Kidney glomerular epithelial cell (primary cell): ENCODE measurements around the gene DYNLL2.
A peak's percentile ranks its signal among the peaks of the same experiment; 100 is the strongest.
"Not testable (repeated sequence)": the region's sequence is repeated elsewhere in the genome, so short reads cannot be mapped to it uniquely, and the experiment has no call there.

Experiments used
- DNase-seq: peaks from one replicate; lab custom pipeline; 2025; lab: John Stamatoyannopoulos, UW

Gene DYNLL2

DNA sequence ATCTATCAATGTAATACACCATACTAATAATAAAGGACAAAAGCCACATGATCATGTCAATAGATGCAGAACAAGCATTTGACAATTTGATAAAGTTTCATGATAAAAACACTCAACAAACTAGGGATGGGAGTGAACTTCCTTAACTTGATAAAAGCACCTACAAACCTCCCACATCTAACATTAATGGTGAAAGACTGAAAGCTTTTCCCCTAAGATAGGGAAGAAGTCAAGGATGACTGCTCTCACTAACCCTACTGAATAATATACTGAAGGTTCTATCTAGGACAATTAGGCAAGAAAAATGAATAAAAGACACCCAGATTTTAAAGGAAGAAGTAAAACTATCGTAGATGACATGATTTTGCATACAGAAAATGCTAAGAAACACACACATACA is 10.4 kb upstream of the DYNLL2 start:
- no peak for DNase-seq

GRCh38 chr17:58073266-58073665 is 10.0 kb upstream of the DYNLL2 start:
- DNase-seq = not testable (repeated sequence)

GRCh38 chr17:58074406-58074805 is 8.8 kb upstream of the DYNLL2 start:
- DNase-seq = not testable (repeated sequence)

DNA sequence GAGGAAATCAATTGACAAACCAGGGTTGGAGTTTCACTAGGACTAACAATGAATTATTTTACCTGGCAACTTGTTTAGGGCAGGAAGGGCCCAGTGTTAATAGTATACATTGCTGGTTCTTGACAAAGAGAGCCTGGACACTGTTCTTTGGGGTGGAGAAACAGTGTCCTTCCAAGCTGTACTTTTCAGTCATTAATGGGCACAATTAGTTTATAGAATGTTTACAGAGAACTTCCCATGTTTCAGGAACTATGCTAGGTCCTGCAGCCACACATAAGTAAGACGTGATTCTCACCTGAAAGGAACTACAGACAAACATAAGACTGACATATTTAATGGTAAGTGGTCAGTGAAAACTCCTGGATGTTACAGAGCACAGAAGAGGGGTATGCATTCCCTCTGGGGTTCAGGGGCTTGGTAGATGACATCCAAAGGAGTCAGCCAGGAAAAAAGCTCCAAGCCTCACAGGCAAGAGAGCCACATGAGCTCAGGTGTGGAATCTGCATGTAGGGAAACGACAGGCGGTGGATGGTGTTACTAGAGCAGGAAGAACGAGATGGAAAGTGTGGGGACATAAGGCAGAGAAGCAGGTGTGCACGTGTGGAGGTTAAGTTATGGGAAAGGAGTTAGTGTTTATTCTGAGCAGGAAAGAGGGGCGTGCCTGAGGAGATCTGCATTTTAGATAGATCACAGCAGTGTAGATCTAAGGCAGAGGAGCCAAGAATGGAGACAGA is 3.8 kb upstream of the DYNLL2 start:
- DNase-seq = no peak

GRCh38 chr17:58081646-58082340 is 1.4 kb upstream of the DYNLL2 start:
- no peak for DNase-seq

DNA sequence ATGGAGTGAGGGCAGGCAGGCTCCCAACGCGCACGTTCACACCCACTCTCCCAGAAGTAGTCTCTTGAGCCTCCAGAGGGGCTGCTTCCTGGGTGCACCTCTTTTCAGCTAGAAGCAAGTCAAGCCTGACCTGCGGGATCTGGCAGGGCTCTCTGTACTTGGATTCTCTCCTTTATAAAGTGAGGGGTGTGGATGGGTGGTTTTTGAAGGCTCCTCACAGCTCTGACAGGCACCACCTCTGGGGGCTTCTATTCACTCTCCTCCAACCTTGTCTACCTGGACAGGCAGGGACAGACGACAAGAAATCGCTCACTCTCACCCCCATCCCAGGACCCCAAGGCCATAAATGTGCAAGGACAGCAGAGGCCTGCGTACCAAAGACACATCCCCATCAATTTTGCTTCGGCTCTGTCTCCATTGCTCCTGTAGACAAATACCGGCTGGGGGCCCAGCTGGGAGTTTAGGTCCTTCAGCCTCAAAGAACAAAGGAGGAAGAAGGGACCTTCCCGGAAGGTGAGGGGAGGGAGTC is 814 bp upstream of the DYNLL2 start:
- DNase-seq = no peak

DNA sequence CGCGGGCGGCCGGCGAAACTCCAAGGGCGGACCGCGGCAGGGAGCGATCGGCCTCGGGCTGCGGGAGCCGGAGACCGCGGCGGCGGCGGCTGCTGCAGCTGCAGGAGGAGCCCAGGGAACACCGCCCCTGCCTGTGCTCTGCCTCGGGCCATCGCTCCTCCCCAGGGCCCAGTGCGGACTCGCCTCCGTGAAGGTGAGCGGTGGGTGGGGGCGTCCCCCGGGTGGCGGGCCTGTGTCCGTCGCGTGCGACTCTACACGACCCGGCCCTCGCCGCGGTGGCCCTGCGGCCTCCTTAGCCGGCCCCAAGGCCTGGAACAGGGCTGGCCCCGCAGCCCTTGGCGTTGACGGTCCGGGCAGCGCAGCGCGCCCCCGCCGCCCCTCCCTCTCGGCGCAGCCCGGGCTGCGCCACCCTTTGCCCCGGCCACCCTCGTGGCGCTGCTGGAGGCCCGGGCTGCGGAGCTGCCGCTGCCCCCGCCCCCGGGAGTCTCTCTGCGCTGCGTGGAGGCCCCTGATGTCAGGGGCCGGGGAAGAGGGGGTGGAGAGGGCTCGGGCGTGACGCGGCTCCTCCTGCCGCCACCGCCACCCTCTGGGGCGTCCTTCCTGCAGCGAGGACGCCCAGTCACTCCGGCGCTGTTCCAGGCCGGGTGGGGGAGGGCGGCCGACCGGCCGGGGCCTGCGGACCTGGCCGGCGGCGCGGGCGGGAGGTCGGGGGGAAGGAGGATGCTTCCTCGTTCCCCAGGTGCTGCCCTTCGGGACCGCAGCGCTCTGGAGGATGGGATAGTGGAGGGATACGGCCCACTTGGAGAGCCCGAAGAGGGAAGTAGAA is 485 bp downstream of the DYNLL2 start:
- no peak for DNase-seq

- DNase-seq = peak; percentile 2
These were observed 1.2 kb downstream of the DYNLL2 start for GRCh38 chr17:58084317-58084981.

DNA sequence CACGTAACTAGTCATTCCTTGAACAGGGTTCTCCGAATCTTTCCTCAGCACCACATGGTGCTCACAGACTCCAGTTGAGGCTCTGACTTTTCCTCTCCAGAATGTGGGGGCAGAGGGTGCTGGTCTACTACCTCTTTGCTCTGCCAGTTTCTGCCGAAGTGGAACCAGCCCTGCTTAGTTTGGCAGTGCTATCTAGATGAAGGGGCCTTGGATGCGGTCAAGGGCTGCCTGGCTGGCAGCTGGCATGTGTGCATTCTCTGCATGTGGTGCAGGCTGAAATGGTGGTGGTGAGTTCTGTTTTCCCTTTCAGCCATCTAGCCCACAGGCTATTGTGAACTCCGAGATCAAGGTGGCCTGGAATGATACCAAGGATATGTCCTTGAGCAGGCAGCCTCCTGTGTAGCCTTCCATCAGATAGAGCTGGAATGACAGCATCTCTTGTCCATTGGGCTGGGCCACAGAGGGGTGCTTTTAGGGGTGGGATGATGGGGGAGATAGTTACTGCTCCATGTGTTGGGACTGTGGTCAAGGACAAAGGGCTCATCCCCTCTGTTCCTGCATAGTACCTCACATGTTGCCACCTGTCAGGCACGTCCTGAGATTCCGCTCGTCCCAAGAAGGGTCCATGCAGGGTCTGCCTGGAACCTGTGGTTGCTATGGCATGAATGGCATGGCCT is 2.0 kb downstream of the DYNLL2 start:
- DNase-seq = no peak

- DNase-seq = no peak
These were observed 3.7 kb downstream of the DYNLL2 start for GRCh38 chr17:58086953-58087352.

DNA sequence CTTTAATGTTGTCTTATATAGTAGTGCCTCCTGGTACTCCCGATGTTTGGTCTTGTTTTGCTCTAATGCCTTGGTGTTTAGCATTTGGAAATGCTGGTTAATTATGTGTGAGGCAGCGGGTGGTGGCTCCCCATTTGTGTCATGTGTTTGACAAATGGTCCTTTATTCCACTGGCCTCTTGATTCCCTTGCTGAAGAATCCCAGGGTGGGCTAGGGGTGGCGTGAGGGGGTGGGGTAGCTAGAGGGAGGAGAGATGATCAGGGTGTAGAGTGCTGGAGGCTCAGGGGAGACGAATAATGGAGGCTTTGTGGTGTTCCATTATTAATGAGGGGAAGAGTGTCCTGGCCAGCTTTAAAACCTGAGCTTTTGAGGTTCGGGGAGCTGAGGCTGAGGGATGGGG is 5.4 kb downstream of the DYNLL2 start:
- DNase-seq = no peak

GRCh38 chr17:58089111-58089510 is 5.9 kb downstream of the DYNLL2 start:
- DNase-seq = no peak

DNA sequence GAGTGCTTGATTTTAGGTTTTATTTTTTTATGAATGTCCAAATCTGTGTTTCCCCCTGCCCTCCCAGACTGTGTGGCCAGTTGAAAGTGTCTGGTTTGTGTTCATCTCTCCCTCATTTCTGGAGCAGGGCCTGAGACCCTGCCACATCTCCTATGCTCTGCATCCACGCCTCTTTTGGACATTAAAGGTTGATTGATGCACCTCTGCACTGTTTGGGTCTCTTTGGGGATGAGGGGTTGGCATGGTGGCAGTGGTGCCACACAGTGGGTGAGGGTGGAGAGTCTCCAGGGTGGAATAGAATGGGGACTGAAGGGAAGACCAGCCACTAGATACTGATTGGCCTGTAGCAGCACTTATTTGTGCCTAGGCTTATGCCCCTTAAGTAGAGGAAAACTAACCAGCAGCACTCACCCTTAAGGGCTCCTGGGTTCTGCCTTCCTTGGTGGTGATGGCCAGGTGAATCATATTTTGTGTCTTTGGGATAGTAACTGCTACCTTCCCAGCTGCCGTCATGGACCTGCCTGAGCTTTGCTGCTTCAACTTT is 7.9 kb downstream of the DYNLL2 start:
- DNase-seq = no peak

DNA sequence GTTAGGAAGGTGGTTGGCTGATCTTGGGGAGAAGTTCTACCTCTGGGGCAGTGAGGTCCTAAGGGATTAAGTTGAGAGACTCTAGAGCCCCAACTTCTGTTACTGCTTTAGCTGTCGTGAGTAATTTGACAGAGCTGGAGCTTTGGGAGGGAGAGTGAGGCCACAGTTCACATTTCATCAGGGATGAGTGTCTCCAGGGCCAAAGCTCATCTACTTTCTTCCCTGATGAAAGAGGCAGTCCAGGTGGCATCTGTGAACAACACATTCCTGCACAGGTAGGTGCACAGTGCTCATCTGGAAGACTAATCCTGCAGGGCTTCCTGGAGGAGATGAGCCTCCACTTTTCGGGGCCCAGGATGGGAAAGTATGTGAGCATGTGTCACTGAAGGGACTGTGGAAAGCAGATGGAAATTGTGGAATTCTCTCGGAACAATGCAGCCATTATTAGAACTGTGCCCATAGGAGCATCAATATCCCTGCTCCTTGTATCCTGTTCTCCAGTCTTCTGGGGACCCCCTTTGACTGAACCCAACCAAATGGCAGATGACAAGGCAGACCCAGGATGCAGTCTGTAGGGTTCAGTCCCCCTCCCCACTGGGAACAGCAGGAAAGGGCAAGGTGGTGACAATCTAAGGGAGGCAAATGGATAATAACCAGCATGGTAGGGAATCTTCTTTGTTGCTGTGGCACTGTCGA is 9.0 kb downstream of the DYNLL2 start:
- DNase-seq = no peak

DNA sequence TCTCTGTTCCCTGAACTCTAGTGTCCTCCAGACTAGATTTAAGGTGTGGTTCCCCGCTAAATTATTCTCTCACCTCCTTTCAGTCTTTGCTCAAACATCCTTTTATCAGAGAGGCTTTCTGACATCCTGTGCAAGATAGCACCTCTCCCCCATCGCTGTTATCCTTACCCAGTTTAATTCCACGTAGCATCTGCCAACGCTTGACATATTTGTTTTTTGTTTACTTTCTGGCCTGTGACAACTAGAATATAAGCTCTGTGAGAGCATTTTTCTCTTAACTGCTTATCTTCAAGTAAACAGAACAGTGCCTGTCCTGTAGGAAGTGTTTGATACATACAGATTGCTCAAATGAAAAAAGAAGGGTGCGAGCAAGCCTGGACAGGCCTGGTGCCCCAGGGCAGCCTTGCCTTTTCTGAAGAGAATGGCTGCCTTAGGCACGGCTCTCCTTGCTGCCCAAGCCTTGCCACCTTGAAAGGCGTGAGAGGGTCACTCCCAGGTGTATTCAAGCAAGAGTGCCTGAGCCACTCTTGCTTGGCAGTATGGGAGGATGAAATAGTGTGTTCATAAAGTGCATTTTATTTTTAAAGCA is 9.7 kb downstream of the DYNLL2 start:
- no peak for DNase-seq

GRCh38 chr17:58094118-58094517 is 10.9 kb downstream of the DYNLL2 start:
- DNase-seq = no peak

DNA sequence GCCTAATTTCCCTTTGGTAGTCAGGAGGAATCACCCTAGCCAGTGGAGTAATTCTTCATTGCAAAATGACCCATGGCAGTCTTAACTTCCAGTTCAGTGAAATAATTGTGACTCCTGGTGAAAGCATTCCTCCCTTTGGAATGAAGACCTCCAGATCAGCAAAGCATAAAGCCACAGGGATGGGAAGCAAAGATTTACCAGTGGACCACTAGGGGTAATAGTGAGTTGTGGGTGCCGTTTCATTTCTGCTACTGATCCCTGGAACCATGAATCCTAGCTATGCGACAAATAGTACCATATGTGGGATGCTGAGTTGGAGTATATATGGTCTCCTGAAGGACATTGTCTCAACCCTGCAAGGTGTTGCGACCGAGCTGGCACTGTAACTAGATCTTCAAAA is 13.7 kb downstream of the DYNLL2 start:
- no peak for DNase-seq

DNA sequence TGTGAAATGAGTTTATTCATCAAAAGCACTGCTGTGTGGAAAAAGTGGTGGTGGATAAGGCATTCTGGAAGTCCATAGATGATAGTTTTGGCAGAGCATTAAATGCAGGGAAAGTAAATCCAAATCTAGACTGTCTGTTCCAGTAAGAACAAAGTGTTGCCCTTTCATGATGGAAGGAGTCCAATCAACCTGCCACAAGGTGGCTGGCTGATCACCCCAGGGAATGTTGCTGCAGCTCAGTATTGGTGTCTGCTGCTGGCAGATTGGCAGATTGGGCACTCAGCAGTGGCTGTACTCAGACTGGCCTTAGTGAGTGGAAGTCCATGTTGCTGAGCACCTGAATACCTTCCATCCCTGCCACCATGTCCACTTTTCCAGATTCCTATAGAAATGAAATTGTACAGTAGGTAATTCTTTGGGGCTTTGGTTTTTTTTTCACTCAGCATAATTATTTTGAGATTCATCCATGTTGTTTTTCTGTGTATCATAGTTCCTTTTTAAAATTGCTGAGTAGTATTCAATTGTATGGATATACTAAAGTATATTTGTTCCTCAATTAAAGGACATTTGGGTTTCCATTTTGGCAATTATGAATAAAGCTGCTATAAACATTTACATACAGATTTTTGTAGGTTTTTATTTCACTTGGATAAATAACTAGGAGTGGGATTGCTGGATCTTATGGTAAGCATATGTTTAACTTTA is 14.3 kb downstream of the DYNLL2 start:
- DNase-seq = no peak

GRCh38 chr17:58100506-58100905 is 17.3 kb downstream of the DYNLL2 start:
- DNase-seq = no peak

GRCh38 chr17:58101898-58102297 is 18.7 kb downstream of the DYNLL2 start:
- not testable (repeated sequence) for DNase-seq
